Neural cell (in vitro differentiated cells): ENCODE data around the gene SLC12A3. TPM values are rescaled to one million over a fixed set of nuclear protein-coding genes. Genes with fewer than 3 reads are reported as not detected.

ENCODE experiments used
- H2AFZ ChIP-seq: fragments of 200-600, 300-800 bp; sonication (generic), shearing (Covaris generic); 2 replicates; pipeline ENCODE4 v1.6.0; 2014; ENCODE audit warnings: low read depth, mild to moderate bottlenecking, antibody characterized with exemption, low read length, moderate library complexity
- H3F3A ChIP-seq: fragments of 200-600 bp; shearing (Covaris generic); 2 replicates; pipeline ENCODE4 v1.6.1; 2016; ENCODE audit warnings: mild to moderate bottlenecking, moderate library complexity, mixed read lengths, antibody characterized with exemption, low read length; ENCODE audit not compliant: insufficient read depth, poor library complexity, severe bottlenecking
- H3K27ac ChIP-seq: fragments of 200-600, 300-800 bp; sonication (generic), shearing (Covaris generic); 2 replicates; pipeline ENCODE4 v1.5.1; 2014; ENCODE audit warnings: mild to moderate bottlenecking, low read length, moderate library complexity
- H3K27me3 ChIP-seq: fragments of 300-800, 200-600 bp; sonication (generic), shearing (Covaris generic); 2 replicates; pipeline ENCODE4 v1.6.0; 2014; ENCODE audit warnings: mild to moderate bottlenecking, low read depth, low read length, moderate library complexity; ENCODE audit not compliant: insufficient read depth
- H3K36me3 ChIP-seq: fragments of 300-800, 200-600 bp; sonication (generic), shearing (Covaris generic); 2 replicates; pipeline ENCODE4 v1.5.1; 2014; ENCODE audit warnings: mild to moderate bottlenecking, antibody characterized with exemption, low read length, moderate library complexity; ENCODE audit not compliant: insufficient read depth
- H3K4me2 ChIP-seq: fragments of 300-800, 200-600 bp; sonication (generic), shearing (Covaris generic); 2 replicates; pipeline ENCODE4 v1.6.0; 2014; ENCODE audit warnings: mild to moderate bottlenecking, low read length
- H3K4me3 ChIP-seq: fragments of 300-800, 200-600 bp; sonication (generic), shearing (Covaris generic); 2 replicates; pipeline ENCODE4 v1.5.1; 2014; ENCODE audit warnings: mild to moderate bottlenecking, low read length, moderate library complexity
- H3K79me2 ChIP-seq: fragments of 200-600 bp; shearing (Covaris generic); replicated peaks from 2 replicates; pipeline ENCODE4 v1.6.0; 2014; ENCODE audit warnings: mild to moderate bottlenecking, low read length, moderate library complexity; ENCODE audit not compliant: insufficient read depth
- H3K9ac ChIP-seq: fragments of 300-800, 200-600 bp; sonication (generic), shearing (Covaris generic); 2 replicates; pipeline ENCODE4 v1.6.1; 2016; ENCODE audit warnings: mild to moderate bottlenecking, low read length, mixed read lengths
- H3K9me2 ChIP-seq: fragments of 200-600 bp; shearing (Covaris generic); 2 replicates; pipeline ENCODE4 v1.6.1; 2016; ENCODE audit warnings: mild to moderate bottlenecking, low read length, mixed read lengths; ENCODE audit not compliant: insufficient read depth
- H3K9me3 ChIP-seq: fragments of 200-600, 300-800 bp; sonication (generic), shearing (Covaris generic); 2 replicates; pipeline ENCODE4 v1.6.1; 2016; ENCODE audit warnings: mild to moderate bottlenecking, mixed run types, low read length, moderate library complexity, mixed read lengths
- H4K20me1 ChIP-seq: fragments of 200-600 bp; shearing (Covaris generic); 2 replicates; pipeline ENCODE4 v1.6.1; 2016; ENCODE audit warnings: mild to moderate bottlenecking, mixed run types; ENCODE audit not compliant: insufficient read depth
- CTCF ChIP-seq: fragments of 450-650 bp; IDR thresholded peaks from 2 replicates; pipeline ENCODE4 v1.5.1; 2014; ENCODE audit warnings: antibody characterized with exemption, mild to moderate bottlenecking, moderate library complexity; ENCODE audit not compliant: poor library complexity, severe bottlenecking
- EP300 ChIP-seq: fragments of 450-650 bp; conservative IDR thresholded peaks from 2 replicates; pipeline ENCODE4 v1.6.1; 2014; ENCODE audit warnings: antibody characterized with exemption, mild to moderate bottlenecking, moderate library complexity; ENCODE audit not compliant: poor library complexity, severe bottlenecking
- EZH2 ChIP-seq: fragments of 200-600, 300-800 bp; shearing (Covaris generic), sonication (generic); IDR thresholded peaks from 2 replicates; pipeline ENCODE4 v1.6.1; 2014; ENCODE audit warnings: antibody characterized with exemption, low read length, borderline replicate concordance, mild to moderate bottlenecking; ENCODE audit not compliant: insufficient read depth, poor library complexity, severe bottlenecking
- MXI1 ChIP-seq: fragments of 450-650 bp; conservative IDR thresholded peaks from 2 replicates; pipeline ENCODE4 v1.6.1; 2014; ENCODE audit warnings: antibody characterized with exemption, mild to moderate bottlenecking; ENCODE audit not compliant: poor library complexity, severe bottlenecking
- POLR2AphosphoS5 ChIP-seq: IDR thresholded peaks from 2 replicates; pipeline ENCODE4 v1.6.1; 2012
- RAD21 ChIP-seq: fragments of 450-650 bp; conservative IDR thresholded peaks from 2 replicates; pipeline ENCODE4 v1.6.1; 2014; ENCODE audit warnings: antibody characterized with exemption, mild to moderate bottlenecking, moderate library complexity
- REST ChIP-seq: IDR thresholded peaks from 2 replicates; pipeline ENCODE4 v1.6.1; 2012; ENCODE audit warnings: borderline replicate concordance
- SMC3 ChIP-seq: fragments of 450-650 bp; conservative IDR thresholded peaks from 2 replicates; pipeline ENCODE4 v1.6.1; 2014; ENCODE audit warnings: antibody characterized with exemption, mild to moderate bottlenecking, moderate library complexity; ENCODE audit not compliant: poor library complexity
- TAF1 ChIP-seq: IDR thresholded peaks from 2 replicates; pipeline ENCODE4 v1.6.1; 2012; ENCODE audit warnings: low read depth
- polyA plus RNA-seq: library from polyadenylated mRNA; depleted of rRNA; stranded (reverse); fragments of >200 nt; gene quantifications from 2 replicates; pipeline ENCODE4 v1.2.3, GENCODE V29; 2014

SLC12A3 gene
- polyA plus RNA-seq, 1 donor from 2014 or later = 0.09 TPM

- Histone ChIP-seq H3K9me2 (no peaks in the 10 kb centered on the region), H2AFZ (no peak overlapping the region), H4K20me1 (no peaks in the 10 kb centered on the region), H3K9me3 (no peaks in the 10 kb centered on the region), H3K27me3 (no peaks in the 10 kb centered on the region), H3K79me2 (no peaks in the 10 kb centered on the region), H3K9ac (no peak overlapping the region), H3K4me3 (no peak overlapping the region), H3K27ac (no peak overlapping the region), H3K4me2 (no peak overlapping the region), H3K36me3 (peaks cover 40% of the 10 kb centered on the region), H3F3A (no peaks in the 10 kb centered on the region)
- TF ChIP-seq MXI1 = no peak
- no peak for TF ChIP-seq CTCF
- TF ChIP-seq POLR2AphosphoS5 = no peak
- TF ChIP-seq SMC3 = no peak
- no peak for TF ChIP-seq REST
- no peak for TF ChIP-seq EZH2
- TF ChIP-seq RAD21 = no peak
- no peak for TF ChIP-seq EP300
- no peak for TF ChIP-seq TAF1
Observed at GRCh38 chr16:56833243-56833970, 31.6 kb upstream of the SLC12A3 start.

- Histone ChIP-seq H3K4me2 (no peak overlapping the region), H3K27me3 (no peaks in the 10 kb centered on the region), H3K27ac (no peak overlapping the region), H3K9ac (no peak overlapping the region), H4K20me1 (no peaks in the 10 kb centered on the region), H3F3A (no peaks in the 10 kb centered on the region), H3K9me2 (no peaks in the 10 kb centered on the region), H2AFZ (no peak overlapping the region), H3K79me2 (no peaks in the 10 kb centered on the region), H3K36me3 (peaks cover 27% of the 10 kb centered on the region), H3K4me3 (no peak overlapping the region), H3K9me3 (no peaks in the 10 kb centered on the region)
- no peak for TF ChIP-seq MXI1
- TF ChIP-seq POLR2AphosphoS5 = no peak
- no peak for TF ChIP-seq EP300
- no peak for TF ChIP-seq TAF1
- no peak for TF ChIP-seq CTCF
- TF ChIP-seq SMC3 = no peak
- no peak for TF ChIP-seq REST
- no peak for TF ChIP-seq RAD21
- TF ChIP-seq EZH2 = no peak
Observed at GRCh38 chr16:56835320-56835719, 29.7 kb upstream of the SLC12A3 start.
